Panc1 (cell line): ENCODE measurements around the gene PHF13.
"Not testable (repeated sequence)": the region's sequence is repeated elsewhere in the genome, so short reads cannot be mapped to it uniquely, and the experiment has no call there.

Experiments
- POLR2AphosphoS5 ChIP-seq: IDR thresholded peaks from 2 replicates; pipeline ENCODE4 v1.6.1; 2012; ENCODE audit warnings: mild to moderate bottlenecking, low read depth, low read length, moderate library complexity
- REST ChIP-seq, 2 experiments: IDR thresholded peaks; 2 replicates each; pipeline ENCODE4 v1.6.1; 2011 to 2012; ENCODE audit warnings: low read depth in 2 of 2, control low read depth in 1 of 2, low read length in 1 of 2, mild to moderate bottlenecking in 1 of 2, moderate library complexity in 1 of 2; ENCODE audit not compliant: insufficient read depth in 1 of 2
- SIN3A ChIP-seq: IDR thresholded peaks from 2 replicates; pipeline ENCODE4 v1.6.1; 2012; ENCODE audit warnings: low read depth, mild to moderate bottlenecking, low read length, moderate library complexity, borderline replicate concordance; ENCODE audit not compliant: insufficient read depth
- TCF7L2 ChIP-seq: IDR thresholded peaks from 2 replicates; pipeline ENCODE4 v1.6.1; 2011; ENCODE audit warnings: mild to moderate bottlenecking, low read depth, low read length, inconsistent platforms
- TF ChIP-seq, protein P1 (sequence below): fragments of 450-650 bp; IDR thresholded peaks from 2 replicates; pipeline ENCODE4 v1.5.1; 2017; ENCODE audit warnings: mild to moderate bottlenecking

- TF ChIP-seq, protein P1, sequence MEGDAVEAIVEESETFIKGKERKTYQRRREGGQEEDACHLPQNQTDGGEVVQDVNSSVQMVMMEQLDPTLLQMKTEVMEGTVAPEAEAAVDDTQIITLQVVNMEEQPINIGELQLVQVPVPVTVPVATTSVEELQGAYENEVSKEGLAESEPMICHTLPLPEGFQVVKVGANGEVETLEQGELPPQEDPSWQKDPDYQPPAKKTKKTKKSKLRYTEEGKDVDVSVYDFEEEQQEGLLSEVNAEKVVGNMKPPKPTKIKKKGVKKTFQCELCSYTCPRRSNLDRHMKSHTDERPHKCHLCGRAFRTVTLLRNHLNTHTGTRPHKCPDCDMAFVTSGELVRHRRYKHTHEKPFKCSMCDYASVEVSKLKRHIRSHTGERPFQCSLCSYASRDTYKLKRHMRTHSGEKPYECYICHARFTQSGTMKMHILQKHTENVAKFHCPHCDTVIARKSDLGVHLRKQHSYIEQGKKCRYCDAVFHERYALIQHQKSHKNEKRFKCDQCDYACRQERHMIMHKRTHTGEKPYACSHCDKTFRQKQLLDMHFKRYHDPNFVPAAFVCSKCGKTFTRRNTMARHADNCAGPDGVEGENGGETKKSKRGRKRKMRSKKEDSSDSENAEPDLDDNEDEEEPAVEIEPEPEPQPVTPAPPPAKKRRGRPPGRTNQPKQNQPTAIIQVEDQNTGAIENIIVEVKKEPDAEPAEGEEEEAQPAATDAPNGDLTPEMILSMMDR: not testable (repeated sequence)
- not testable (repeated sequence) for TF ChIP-seq POLR2AphosphoS5; SIN3A; REST (IDR thresholded peaks at IDR 0.05; ENCODE audit: insufficient read depth in 1 of 2, low read depth in 2 of 2, low read length in 1 of 2); TCF7L2
Measured at GRCh38 chr1:6640867-6641266, 27.3 kb downstream of the PHF13 start.
